HG03196 (cell line): ENCODE data around the gene OR4C3.
"Not testable (repeated sequence)": the region's sequence is repeated elsewhere in the genome, so short reads cannot be mapped to it uniquely, and the experiment has no call there.

Experiments
- ATAC-seq: cut with Tn5 transposase; IDR thresholded peaks from one replicate; pipeline ENCODE4 v1.9.1; 2021; ENCODE audit not compliant: unreplicated experiment

Gene OR4C3

GRCh38 chr11:48324620-48325019, at the start of gene OR4C3:
Gene OR4C3 (plus strand): TSS chr11:48324920. CDS start chr11:48325022, 102 bp downstream.
- not testable (repeated sequence) for ATAC-seq

GRCh38 chr11:48305923-48306322, 18.8 kb upstream of the OR4C3 start, which contains the start of gene OR4S1:
Gene OR4S1 (plus strand): TSS chr11:48306223. CDS start chr11:48306223, 0 bp downstream.
- no peak for ATAC-seq

DNA sequence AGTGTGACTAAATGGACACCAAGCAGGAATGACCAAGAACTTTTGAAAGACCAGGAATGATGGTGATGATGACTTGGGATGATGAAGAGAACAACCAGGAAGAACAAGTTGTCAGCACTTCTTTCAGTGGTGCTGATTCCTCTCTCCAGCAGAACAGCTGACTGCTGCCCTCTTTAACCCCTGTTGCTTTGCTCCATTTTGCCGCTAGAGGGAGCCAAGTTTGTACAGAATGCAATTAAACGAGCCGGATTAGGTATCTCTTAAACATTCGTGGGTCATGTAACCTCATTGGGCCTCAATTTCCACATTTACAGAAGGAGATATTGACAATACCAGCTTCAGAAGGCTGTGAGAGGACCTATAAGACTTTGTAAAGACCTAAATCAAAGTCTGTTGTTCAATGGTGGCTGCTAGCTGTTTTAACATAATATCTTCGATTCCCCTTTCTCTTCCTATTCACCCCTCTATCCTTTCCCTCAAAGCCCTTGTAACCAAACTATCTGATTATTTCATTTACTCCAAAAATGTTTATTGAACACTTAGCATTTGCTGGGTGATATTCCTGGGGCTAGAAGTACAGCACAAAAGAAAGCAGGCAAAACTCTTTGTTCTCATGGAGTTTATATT, 16.8 kb upstream of the OR4C3 start:
- ATAC-seq = peak; percentile 81

GRCh38 chr11:48313590-48313989, 11.1 kb upstream of the OR4C3 start:
- not testable (repeated sequence) for ATAC-seq

- ATAC-seq = not testable (repeated sequence)
These were observed 4.9 kb upstream of the OR4C3 start for GRCh38 chr11:48319813-48320212.

DNA sequence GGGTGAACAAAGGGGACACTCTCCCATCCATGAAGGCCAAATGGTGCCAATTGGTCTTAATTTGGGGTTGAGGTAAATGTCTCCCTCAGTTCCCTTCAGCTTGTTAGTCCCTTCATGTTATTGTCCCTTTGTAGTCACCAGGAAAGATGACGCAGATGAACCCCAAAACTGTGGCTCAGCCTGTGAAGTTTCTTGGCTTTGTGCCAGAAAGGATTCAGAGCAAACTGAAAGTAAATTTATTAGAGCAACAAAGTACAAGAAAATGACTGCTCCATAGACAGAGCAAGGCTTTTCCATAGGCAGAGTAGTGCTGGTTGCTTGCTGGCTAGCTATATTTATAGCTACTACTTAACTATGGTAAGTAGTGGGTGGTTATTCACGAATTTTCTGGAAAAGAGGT, 16.7 kb downstream of the OR4C3 start:
- no peak for ATAC-seq

DNA sequence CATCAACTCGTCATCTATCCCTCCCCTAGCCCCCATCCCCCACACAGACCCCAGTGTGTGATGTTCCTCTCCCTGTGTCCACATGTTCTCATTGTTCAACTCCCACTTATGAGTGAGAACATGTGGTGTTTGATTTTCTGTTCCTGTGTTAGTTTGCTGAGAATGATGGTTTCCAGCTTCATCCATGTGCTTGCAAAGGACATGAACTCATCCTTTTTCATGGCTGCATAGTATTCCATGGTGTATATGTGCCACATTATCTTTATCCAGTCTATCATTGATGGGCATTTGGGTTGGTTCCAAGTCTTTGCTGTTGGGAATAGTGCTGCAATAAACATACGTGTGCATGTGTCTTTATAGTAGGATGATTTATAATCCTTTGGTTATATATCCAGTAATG, 17.8 kb downstream of the OR4C3 start:
- ATAC-seq = not testable (repeated sequence)

GRCh38 chr11:48346286-48346685, 21.6 kb downstream of the OR4C3 start:
- ATAC-seq = not testable (repeated sequence)

GRCh38 chr11:48354013-48354412, 29.3 kb downstream of the OR4C3 start:
- ATAC-seq = no peak

GRCh38 chr11:48354677-48355076, 30.0 kb downstream of the OR4C3 start:
- ATAC-seq = no peak

DNA sequence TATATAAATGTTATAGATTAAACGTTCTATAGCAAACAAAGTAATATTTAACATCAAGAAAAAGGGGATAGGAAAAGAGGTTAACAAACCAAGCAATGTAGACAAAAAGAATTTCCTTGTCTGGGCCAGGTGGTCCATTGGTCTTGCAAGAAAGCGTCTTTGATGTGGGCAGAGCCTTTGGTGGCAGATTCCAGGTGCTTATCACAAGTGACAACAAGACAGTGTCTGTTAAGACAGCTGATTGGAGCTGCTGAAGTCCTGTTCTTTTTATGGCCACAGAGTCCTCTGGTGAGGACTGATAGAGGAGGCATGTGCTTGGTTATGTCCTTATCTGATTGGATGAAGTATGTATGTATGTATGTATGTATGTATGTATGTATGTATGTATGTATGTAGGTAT, 36.6 kb downstream of the OR4C3 start:
- ATAC-seq = not testable (repeated sequence)

DNA sequence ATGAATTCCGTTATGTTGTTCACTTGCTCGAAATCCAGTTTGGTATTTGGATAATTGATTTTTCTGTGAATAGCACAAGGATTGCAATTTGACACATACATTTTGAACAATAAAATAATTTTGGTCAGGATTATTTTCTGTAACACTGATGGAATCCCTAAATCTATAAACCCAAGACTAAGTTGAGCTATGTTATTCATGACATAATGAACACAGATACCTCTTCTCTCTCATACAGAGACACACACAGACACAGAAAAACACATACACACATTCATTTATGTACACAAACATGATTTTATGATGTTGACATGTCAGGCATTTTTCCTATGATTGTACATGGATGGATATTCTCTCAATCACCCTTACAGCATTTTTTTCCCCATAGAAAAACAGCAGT, 41.6 kb downstream of the OR4C3 start, which contains the start of gene OR4C5:
TSS of gene OR4C5 (minus strand) at position 101 of the 400 bp plus-strand sequence. CDS start at position 101, 0 bp downstream.
- ATAC-seq = no peak
